Smooth muscle cell (in vitro differentiated cells): ENCODE results near the gene RIN1. TPM values are rescaled to one million over a fixed set of nuclear protein-coding genes. Genes with fewer than 3 reads are reported as not detected.

Source experiments
- DNase-seq: peaks from one replicate; lab custom pipeline; 2025; ENCODE audit not compliant: unreplicated experiment; lab: John Stamatoyannopoulos, UW
- H2AFZ ChIP-seq: fragments of 200-600 bp; sonication (generic); 2 replicates; pipeline ENCODE4 v1.6.0; 2016; ENCODE audit warnings: antibody characterized with exemption, low read depth, mild to moderate bottlenecking
- H3F3A ChIP-seq: fragments of 200-600 bp; sonication (generic); 2 replicates; pipeline ENCODE4 v1.6.0; 2017; ENCODE audit warnings: antibody characterized with exemption, low read depth
- H3K27ac ChIP-seq: fragments of 200-600 bp; sonication (generic); 2 replicates; pipeline ENCODE4 v1.5.1; 2016; ENCODE audit warnings: low read depth, mild to moderate bottlenecking
- H3K27me3 ChIP-seq: fragments of 200-600 bp; sonication (generic); 2 replicates; pipeline ENCODE4 v1.6.1; 2016; ENCODE audit warnings: low read depth, mild to moderate bottlenecking
- H3K36me3 ChIP-seq: fragments of 200-600 bp; sonication (generic); 2 replicates; pipeline ENCODE4 v1.5.1; 2016; ENCODE audit warnings: low read depth
- H3K4me1 ChIP-seq: fragments of 200-600 bp; sonication (generic); 2 replicates; pipeline ENCODE4 v1.5.1; 2016; ENCODE audit warnings: low read depth
- H3K4me2 ChIP-seq: fragments of 200-600 bp; sonication (generic); 2 replicates; pipeline ENCODE4 v1.6.0; 2016; ENCODE audit warnings: mild to moderate bottlenecking
- H3K4me3 ChIP-seq: fragments of 200-600 bp; sonication (generic); 2 replicates; pipeline ENCODE4 v1.5.1; 2016; ENCODE audit warnings: mild to moderate bottlenecking
- H3K79me2 ChIP-seq: fragments of 200-600 bp; sonication (generic); 2 replicates; pipeline ENCODE4 v1.6.0; 2016; ENCODE audit warnings: low read depth, mild to moderate bottlenecking
- H3K9ac ChIP-seq: fragments of 200-600 bp; sonication (generic); 2 replicates; pipeline ENCODE4 v1.6.0; 2016; ENCODE audit warnings: low read depth
- H3K9me3 ChIP-seq: fragments of 200-600 bp; sonication (generic); replicated peaks from 2 replicates; pipeline ENCODE4 v1.5.1; 2016; ENCODE audit warnings: low read depth
- H4K20me1 ChIP-seq: fragments of 200-600 bp; sonication (generic); 2 replicates; pipeline ENCODE4 v1.6.0; 2016; ENCODE audit warnings: low read depth
- CTCF ChIP-seq: fragments of 200-600 bp; sonication (generic); IDR thresholded peaks from 2 replicates; pipeline ENCODE4 v1.5.1; 2017; ENCODE audit warnings: borderline replicate concordance, mild to moderate bottlenecking, antibody characterized with exemption; ENCODE audit not compliant: insufficient read depth, poor library complexity, severe bottlenecking
- WGBS: methylation state at CpG from one replicate; pipeline ENCODE4 v1.1.7; 2016; ENCODE audit warnings: low lambda C conversion rate; 5-methylcytosine and 5-hydroxymethylcytosine counted together
- polyA plus RNA-seq: library from polyadenylated mRNA; unstranded; fragments of >200 nt; fragmentation: Nextera tagmentation; extraction: Ambion mirVana; gene quantifications from 2 replicates; pipeline ENCODE4 v1.2.1, GENCODE V29; 2016
- total RNA-seq: library from RNA; depleted of rRNA; stranded (reverse); fragments of >200 nt; gene quantifications from 2 replicates; pipeline ENCODE4 v1.2.3, GENCODE V29; 2014

The RIN1 gene
- total and polyA plus RNA-seq, 2 experiments from 2014 or later, result 15.3 to 18.0 TPM

DNA sequence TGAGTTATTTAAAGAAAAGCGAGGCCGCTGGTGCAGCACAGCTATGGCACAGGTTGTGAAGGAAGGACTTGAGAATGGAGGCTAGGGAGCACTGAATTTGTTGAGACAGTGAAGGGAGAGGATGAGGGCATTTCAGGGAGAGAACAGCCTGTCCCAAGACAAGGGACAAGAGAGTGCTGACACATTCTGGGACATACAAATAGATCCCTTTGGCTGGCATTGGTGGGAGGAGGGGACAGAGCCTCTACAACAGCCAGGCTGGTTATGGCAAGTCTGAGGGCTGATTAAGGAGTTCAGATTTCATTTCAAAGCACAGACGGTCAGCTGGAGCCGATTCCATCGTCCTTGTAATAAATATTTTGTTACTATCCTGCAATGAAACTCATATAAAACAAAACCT lies 37.0 kb upstream of the RIN1 start:
- H3K4me3 ChIP-seq, result no peak overlapping the region
- H3K9ac ChIP-seq, result no peak overlapping the region
- H3K79me2 ChIP-seq, result no peaks in the 10 kb centered on the region
- no peaks in the 10 kb centered on the region for H3K9me3 ChIP-seq
- no peaks in the 10 kb centered on the region for H3K36me3 ChIP-seq
- no peak overlapping the region for H2AFZ ChIP-seq
- peaks cover 6% of the 10 kb centered on the region for H3K4me1 ChIP-seq
- H3K4me2 ChIP-seq, result no peak overlapping the region
- peaks cover 4% of the 10 kb centered on the region for H3F3A ChIP-seq
- WGBS, result 76% methylated on average over 5 of the region's 5 CpGs
- no peak overlapping the region for H3K27ac ChIP-seq
- no peak for DNase-seq
- no peak for TF ChIP-seq CTCF
- peaks cover 12% of the 10 kb centered on the region for H4K20me1 ChIP-seq
- no peaks in the 10 kb centered on the region for H3K27me3 ChIP-seq

DNA sequence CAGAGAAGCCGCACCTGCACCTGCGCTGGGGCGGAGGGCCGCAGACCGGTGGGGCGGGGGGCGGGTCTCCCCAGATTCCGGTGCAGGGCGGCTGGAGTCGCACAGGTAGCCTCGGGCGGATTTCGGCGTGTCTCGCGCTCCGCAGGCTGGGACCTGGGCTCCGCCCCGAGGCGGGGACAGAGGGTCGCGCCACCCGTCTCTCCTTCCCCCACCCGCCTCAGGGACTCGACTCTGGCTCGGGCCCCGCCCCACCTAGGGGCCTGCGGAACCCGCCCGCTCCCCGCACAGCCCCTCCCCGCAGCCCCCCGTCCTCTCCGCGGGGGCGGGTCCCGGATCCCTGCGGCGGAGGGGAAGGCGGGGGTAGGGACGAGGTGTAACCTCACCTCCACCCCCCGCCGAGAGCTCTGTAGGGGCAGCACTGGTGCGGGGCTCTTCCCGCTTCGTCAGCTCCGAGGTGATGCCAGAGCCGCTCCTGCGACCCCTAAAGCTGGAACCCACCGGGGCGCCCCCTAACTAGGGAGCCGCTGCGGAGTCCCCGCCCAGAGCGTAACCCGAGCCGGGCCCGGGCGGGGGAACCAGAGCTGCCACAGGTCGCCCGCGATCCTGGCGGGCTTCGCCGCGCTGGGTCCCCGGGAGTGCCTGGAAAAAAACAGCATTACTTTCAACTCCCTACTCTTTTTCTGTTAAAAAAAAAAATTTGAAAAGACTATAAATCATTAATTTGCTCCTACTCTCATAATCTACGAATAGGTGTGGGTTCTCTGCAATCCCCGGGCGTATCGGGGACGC lies 35.6 kb upstream of the RIN1 start, which contains the start of gene SLC29A2:
TSS of gene SLC29A2 (minus strand) at position 134 of the 789 bp plus-strand sequence. CDS start 169 bp downstream, outside the sequence.
- no peaks in the 10 kb centered on the region for H3K36me3 ChIP-seq
- peak within 1 kb of the TSS; percentile 51 for H3K27ac ChIP-seq
- peaks cover 12% of the 10 kb centered on the region for H4K20me1 ChIP-seq
- no peak for DNase-seq
- no peaks in the 10 kb centered on the region for H3K9me3 ChIP-seq
- peak within 1 kb of the TSS; percentile 95 for H3K4me2 ChIP-seq
- H3K9ac ChIP-seq, result peak within 1 kb of the TSS; percentile 25
- TF ChIP-seq CTCF, result no peak
- WGBS, result under 1% methylated on average over 53 of the region's 72 CpGs
- H3K79me2 ChIP-seq, result no peaks in the 10 kb centered on the region
- peaks cover 4% of the 10 kb centered on the region for H3F3A ChIP-seq
- peak within 1 kb of the TSS; percentile 80 for H3K4me3 ChIP-seq
- H3K4me1 ChIP-seq, result peaks cover 6% of the 10 kb centered on the region
- H2AFZ ChIP-seq, result peak within 1 kb of the TSS; percentile 85
- no peaks in the 10 kb centered on the region for H3K27me3 ChIP-seq

DNA sequence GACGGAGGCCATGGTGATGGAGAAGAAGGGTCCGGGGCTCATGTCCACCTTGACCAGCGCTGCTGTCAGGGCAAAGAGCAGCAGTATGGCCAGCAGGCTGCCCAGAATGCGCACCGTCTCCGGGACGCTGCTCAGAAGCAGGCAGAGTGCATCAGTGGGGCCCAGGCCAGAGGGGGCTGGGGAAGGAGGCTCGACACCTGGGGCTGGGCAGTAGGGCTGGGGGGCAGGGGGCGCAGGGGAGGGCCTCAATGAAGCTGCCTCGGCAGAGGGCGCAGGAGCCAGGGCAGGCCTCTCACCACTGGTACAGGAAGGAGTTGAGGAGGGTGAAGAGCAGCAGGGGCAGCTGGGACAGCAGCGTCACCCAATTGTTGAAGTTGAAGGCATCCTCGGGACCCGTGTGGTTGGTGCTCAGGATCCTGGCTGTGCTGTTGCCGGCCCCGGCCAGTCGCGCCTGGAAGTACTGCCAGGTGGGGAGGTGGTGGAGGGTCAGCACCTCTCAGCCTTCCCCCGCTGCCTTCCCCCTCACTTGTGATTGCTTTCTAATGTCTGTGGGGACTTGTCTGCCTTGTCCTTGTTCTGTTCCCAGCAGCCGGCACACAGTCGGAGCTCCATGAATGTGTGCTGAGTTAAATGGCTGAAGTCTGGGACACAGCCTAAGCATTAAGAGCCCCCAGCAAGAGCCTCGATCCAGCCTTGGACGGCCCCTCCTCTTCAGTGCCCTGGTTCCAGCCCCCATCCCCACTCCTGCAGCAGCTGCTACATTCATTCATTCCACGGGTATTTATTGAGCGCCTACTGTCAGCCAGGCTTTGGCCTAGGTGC lies 33.0 kb upstream of the RIN1 start:
- H3K27ac ChIP-seq, result no peak overlapping the region
- no peaks in the 10 kb centered on the region for H3K36me3 ChIP-seq
- H2AFZ ChIP-seq, result no peak overlapping the region
- no peak overlapping the region for H3K9ac ChIP-seq
- peaks cover 4% of the 10 kb centered on the region for H3F3A ChIP-seq
- H3K79me2 ChIP-seq, result no peaks in the 10 kb centered on the region
- WGBS, result 96% methylated on average over 25 of the region's 25 CpGs
- no peaks in the 10 kb centered on the region for H3K27me3 ChIP-seq
- peaks cover 6% of the 10 kb centered on the region for H3K4me1 ChIP-seq
- no peak overlapping the region for H3K4me3 ChIP-seq
- H4K20me1 ChIP-seq, result peaks cover 12% of the 10 kb centered on the region
- H3K9me3 ChIP-seq, result no peaks in the 10 kb centered on the region
- H3K4me2 ChIP-seq, result peak overlapping the region; percentile 95
- DNase-seq, result no peak
- no peak for TF ChIP-seq CTCF
